ENCODE data around the gene SMIM10.
"Not testable (repeated sequence)": the region's sequence is repeated elsewhere in the genome, so short reads cannot be mapped to it uniquely, and the experiment has no call there.

Gene SMIM10

DNA sequence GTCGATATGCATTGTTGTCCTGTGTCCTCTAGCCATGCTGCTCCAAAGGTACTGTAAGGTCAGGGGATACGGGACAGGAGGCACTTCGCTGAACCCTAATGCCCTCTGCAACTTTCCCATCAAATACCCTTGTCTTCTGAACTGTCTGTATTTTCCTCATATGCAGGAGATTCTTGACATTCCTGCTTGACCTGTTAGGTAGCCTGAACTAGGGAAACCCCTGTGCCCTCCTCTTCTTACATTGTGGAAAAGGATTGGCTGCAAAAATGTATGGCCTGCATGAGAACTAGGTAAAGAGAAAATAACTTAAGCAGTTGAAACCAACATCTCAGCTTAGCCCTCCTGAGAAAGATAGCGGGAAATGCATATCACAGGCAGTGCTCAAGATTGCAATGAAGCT, 20.1 kb downstream of the SMIM10 start:
- TF ChIP-seq, protein P1, sequence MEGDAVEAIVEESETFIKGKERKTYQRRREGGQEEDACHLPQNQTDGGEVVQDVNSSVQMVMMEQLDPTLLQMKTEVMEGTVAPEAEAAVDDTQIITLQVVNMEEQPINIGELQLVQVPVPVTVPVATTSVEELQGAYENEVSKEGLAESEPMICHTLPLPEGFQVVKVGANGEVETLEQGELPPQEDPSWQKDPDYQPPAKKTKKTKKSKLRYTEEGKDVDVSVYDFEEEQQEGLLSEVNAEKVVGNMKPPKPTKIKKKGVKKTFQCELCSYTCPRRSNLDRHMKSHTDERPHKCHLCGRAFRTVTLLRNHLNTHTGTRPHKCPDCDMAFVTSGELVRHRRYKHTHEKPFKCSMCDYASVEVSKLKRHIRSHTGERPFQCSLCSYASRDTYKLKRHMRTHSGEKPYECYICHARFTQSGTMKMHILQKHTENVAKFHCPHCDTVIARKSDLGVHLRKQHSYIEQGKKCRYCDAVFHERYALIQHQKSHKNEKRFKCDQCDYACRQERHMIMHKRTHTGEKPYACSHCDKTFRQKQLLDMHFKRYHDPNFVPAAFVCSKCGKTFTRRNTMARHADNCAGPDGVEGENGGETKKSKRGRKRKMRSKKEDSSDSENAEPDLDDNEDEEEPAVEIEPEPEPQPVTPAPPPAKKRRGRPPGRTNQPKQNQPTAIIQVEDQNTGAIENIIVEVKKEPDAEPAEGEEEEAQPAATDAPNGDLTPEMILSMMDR (IDR thresholded peaks at IDR 0.05; ENCODE audit: extremely low read depth, missing control alignments): no peak
- no peak for DNase-seq (ENCODE audit: low spot score)

DNA sequence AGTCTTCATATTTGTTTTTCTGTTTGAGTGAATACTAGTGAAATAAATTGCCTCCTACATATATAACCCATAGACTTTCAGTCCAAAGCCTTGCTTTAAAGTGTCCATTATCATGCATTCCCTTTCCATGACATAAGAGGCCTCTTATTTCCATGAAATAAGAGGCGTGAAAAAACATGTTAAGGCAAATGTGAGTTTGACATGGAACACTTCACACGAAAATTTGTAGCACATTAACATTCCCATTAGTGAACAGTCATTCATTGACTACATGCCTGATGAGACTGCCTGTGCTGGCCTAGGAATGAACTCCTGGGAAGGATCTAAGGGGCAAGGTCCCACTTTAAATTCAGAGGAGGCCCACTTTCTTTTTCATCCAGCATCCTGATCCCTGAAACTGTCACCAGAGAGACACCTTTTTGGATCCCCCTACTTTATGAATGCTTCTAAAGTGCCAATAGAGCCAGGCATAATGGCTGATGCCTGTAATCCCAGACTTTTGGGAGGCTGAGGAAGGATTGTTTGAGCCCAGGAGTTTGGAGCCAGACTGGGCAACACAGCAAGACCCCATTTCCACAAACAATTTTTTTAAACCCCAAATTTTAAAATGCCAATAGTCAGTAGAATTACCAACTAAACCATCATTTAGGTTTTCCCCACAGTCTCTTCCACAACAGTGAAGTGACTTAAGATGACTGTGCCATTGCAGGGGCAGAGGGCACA, 24.9 kb downstream of the SMIM10 start:
- TF ChIP-seq, protein P1 (IDR thresholded peaks at IDR 0.05; ENCODE audit: extremely low read depth, missing control alignments): no peak
- no peak for DNase-seq (ENCODE audit: low spot score)

DNA sequence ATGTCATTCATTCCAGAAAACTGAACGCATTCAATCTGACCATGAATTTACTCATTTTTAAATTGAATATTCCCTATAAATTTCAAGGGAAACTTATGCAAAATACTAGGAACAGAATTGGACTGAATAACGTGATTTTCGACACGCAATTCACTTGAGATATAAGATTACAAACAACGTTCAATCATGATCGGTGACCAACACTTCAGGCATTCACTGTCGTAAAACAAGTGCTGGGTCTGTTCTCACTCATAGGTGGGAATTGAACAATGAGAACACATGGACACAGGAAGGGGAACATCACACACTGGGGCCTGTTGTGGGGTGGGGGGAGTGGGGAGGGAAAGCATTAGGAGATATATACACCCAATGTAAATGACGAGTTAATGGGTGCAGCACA, 29.1 kb downstream of the SMIM10 start:
- DNase-seq (ENCODE audit: low spot score): not testable (repeated sequence)

DNA sequence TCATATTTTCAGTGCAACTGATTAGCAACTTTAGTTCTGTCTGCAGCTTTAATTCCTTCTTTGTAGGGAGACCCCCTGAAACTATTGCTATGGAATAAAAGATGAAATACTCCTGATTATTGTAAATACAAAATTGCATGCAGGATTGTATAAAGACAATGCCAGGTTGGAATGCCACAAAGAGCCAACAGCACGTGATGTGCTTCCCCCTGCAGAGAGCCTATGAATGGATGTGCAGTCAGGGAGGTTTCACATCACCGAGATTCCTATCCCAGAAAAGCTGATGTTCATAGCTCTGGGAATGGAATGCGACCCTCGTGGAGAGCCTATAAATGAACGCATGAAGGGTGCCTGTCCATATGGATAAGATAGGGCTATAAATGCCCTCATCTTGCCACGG, 33.0 kb downstream of the SMIM10 start:
- DNase-seq (ENCODE audit: low spot score): not testable (repeated sequence)

DNA sequence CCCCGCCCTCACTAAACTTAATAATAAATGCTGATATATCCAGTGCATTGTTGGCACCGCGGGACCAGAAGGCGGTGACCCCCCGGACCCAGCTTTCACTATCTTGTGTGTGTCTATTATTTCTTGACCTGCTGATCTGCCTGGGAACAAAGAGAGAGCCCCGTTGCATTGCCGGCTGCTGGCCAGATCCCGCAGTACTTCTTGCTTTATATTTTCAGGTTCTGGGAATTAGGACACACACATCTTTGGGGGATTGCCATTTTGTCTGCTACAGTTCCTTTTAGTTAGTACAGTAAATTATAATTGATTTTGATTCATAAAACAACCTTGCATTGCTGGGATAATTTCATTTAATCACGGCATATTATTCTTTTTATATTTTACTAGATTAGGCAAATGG, 33.7 kb downstream of the SMIM10 start:
- TF ChIP-seq, protein P1 (IDR thresholded peaks at IDR 0.05; ENCODE audit: extremely low read depth, missing control alignments): no peak
- DNase-seq (ENCODE audit: low spot score): no peak

DNA sequence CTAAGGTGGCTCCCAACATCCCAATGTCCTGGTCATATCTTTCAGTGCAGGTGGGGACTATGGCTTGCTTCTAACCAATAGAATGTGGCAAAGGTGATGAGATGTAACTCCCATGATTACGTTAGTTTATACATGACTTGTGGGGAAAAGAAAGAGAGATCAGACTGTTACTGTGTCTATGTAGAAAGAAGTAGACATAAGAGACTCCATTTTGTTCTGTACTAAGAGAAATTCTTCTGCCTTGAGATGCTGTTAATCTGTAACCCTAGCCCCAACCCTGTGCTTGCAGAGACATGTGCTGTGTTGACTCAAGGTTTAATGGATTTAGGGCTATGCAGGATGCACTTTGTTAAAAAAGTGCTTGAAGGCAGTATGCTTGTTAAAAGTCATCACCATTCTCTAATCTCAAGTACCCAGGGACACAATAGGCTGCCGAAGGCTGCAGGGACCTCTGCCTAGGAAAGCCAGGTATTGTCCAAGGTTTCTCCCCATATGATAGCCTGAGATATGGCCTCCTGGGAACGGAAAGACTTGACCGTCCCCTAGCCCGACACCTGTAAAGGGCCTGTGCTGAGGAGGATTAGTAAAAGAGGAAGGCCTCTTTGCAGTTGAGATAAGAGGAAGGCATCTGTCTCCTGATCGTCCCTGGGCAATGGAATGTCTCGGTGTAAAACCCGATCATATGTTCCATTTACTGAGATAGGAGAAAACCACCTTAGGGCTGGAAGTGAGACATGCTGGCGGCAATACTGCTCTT, 39.6 kb downstream of the SMIM10 start:
- DNase-seq (ENCODE audit: low spot score): not testable (repeated sequence)

DNA sequence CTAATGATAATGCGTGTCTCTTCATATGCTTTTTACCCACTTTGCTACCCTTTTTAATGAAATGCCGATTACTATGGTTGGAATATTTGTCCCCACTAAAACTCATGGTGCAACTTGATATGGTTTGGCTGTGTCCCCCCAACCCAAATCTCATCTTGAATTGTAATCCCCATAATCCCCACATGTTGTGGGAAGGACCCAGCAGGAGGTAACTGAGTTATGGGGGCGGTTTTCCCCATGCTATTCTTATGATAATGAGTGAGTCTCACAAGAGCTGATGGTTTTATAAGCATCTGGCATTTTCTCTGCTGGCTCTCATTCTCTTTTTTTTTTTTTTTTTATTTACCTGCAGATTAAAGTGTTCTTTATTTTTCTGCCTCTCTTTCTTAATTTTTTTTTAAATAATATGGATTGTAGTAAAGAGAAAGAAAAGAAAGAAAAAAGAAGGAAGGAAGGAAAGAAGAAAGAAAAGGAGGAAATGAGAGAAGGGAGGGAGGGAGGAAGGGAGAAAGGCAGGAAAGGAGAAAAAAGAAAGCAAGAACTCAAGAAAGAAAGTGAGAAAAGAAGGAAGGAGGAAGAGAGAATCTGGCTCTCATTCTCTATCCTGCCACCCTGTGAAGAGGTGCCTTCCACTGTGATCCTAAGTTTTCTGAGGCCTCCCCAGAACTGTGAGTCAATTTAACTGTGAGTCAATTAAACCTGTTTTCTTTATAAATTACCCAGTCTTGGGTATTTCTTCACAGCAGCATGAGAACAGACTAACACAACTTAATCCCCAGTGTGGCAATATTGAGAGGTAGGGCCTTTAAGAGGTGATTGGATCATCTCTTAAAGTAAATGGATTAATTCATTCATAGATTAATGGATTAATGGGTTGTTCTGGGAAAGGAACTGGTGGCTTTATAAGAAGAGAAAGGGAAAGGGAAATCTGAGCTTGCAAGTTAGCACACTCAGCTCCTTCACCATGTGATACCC, 50.6 kb downstream of the SMIM10 start:
- not testable (repeated sequence) for DNase-seq (ENCODE audit: low spot score)

Measured in GM20000 (cell line).